GM18861 (cell line): ENCODE data around the gene ADAMTS17.

Experiments
- ATAC-seq: cut with Tn5 transposase; IDR thresholded peaks from one replicate; pipeline ENCODE4 v1.9.1; 2021; ENCODE audit not compliant: unreplicated experiment

The ADAMTS17 gene

DNA sequence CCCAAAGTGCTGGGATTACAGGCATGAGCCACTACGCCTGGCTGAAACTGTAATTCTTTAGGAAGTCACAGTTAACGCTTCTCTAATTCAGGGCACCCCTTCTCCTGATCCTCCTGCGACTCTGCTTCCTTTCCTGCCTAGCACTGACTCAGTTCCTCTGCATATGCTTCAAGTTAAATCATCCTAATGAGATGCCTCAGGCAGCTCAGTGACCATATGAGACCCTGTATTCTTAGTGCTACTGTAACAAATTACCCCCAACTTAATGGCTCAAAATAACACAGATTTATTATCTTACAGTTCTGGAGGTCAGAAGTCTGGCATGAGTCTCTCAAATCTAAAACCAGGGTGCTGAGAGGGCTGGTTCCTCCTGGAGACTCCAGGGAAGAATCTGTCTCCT lies 336.8 kb downstream of the ADAMTS17 start:
- ATAC-seq: no peak

DNA sequence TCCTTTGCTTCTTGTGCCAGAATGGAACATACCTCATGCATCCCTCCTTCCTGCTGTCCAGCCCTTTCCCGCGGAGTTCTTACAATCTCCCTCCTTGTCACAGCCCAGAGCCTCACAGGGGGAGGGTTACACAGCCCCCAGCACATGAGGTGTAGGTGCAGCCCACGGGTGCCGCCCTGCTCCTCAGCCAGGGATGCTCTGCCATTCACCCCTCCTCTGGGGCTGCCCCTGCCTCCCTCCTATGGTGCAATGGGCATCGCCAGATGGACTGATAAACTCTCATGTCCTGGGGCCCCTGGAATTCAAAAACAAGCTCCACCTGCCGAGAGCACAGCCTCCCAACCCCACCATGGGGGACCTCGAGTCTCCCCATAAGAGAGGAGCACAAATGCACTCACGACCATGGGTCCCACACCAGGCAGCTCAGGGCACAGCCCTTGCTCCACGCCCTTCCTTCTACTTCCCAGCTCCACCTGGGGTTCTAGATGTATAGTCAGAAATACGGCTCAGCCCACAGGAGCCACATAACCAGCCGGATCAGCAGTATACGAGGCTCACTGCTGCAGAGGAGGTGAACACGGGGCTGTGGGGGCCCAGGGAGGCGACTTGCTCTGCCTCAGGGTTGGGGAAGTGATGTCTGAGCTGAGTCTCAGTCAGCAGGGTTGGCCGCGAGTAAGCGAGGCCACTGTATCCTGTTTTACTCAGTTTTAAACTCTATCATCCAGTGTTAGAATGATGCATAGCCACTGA lies 338.8 kb downstream of the ADAMTS17 start:
- ATAC-seq: no peak

DNA sequence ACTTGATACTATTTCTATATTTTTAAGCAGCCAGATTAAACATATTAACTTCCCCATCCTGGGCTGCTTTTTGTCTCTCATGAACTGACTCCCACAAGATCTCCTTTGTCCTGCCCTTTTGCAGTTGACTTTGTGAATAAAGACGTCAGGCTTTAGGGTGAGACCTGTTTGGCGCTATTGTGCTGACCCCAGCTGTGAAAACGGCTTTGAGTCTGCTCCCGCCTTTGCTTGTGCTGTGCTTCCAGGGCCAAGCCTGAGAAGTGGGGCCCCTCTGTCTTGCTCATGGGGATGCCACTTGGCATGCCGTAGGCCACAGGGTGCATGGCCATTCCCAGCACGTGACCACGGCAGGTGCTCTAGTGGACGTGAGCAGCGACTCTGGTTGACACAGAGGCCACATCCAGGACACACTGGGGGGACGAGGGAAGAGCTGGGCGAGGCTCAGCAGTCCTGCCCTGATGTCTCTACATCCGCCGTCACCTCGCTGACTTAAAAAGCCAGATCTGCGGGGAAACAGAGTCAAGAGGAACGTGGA lies 339.6 kb downstream of the ADAMTS17 start:
- no peak for ATAC-seq

DNA sequence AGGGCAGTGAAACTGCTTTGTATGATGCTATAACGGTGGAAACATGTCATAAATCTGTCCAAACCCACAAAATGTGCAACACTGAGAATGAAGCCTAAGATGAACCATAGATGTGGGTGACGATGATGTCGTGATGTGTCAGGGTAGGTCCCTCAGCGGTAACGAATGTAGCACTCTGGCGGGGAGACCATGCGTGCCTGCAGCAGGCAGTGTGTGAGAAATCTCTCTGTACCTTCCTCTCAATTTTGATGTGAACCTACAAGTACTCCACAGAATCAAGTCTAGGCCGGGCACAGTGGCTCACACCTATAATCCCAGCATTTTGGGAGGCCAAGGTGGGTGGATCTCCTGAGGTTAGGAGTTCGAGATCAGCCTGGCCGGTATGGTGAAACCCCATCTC lies 340.4 kb downstream of the ADAMTS17 start:
- ATAC-seq: no peak

DNA sequence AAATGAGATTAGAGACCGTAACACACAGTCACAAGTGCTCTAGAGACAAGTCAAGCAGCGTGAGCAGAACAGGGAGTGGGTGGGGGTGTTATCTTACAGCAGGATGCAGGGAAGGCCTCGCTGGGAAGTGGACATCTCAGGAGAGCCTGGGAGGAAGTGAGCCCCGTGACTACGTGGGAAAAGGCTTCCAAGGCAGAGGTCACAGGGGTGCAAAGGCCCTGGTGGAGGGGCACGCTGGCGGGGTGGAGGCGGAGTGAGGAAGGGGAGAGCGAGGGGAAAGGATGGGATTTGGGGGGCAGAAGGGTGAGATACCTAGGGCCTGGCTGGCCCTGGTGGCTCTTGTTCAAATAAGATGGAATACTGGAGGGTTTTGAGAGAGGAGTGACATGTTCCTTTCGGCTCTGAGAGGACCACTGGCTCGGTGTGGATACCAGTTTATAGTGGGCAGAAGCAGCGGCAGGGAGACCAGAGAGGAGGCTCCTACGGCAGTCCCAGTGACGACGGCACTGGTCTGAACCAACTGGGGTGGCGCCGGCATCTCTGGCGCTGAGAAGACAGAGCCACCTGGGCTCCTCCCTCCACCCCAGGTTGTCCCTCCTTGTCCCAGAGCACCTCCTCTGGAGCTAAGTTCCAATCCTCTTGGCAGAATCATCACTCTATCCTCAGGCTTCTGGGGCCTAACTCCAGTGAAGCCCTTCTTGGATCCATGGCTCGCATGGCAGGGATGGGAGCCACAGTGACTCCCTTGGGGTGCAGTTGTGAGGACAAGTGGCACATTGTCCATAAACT lies 342.3 kb downstream of the ADAMTS17 start:
- ATAC-seq: no peak

DNA sequence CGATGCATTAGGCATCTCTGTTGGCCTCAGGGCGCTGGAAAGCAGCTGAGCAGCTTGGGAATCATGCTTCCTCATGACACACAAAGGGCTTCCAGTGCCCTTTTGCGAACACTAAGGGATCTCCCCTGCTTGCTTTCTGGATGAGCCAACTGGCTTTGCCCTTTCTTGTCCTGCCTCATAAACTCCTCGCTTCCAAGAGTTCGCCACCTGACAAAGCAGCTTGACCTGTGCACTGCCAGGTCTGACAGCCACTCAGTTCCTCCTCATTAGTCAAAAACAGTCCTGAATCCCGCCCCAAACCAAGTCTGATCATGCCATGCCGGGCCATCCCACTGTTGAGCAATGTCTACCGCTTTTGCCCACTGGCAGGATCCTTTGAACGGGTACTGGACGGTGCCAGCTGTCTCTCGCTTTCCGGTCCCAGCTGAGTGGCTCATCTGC lies 343.1 kb downstream of the ADAMTS17 start:
- ATAC-seq: no peak

DNA sequence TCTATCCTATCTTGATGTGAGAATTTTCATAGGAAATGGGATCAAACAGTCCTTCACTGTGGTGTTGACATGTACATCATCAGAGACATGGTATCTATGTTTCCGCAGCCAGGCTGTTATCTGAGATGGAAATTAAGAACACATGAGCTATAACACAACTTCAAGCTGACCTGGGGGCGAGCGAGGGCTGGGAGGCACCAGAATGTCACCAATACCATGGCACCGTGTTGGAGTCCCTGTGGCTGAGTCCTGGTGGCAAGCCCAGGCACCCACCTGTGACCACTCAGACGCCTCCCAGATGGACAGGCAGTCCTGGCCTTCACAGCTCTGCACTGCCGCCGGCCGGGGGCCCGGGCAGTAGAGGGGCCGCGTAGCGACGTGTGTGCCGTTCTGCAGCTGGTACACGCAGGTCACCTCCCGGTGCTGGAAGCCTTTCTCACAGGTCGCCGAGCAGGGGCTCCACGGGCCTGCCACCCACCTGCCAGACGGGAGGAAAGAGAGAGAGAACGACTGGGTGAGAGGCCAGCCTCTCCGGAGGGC lies 344.6 kb downstream of the ADAMTS17 start:
- ATAC-seq: no peak

DNA sequence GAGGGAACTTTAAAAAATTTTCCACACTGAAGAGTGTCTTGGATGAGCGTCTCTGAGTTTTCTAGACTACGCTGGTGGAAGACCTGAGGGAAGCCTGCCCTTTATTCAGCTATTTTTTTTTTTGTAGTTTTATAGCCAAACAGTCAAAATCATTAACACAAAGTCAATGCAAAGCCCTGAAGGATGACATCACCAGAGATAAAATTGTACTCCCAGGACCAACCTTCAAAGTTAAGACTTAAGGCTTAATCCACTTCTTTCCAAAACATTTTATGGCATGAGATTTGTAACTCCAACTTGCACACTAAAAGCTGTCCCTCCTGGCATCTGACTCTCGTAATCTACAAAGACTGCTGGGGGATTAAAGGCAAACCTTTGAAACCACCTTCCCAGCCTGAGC lies 345.1 kb downstream of the ADAMTS17 start:
- ATAC-seq: no peak

DNA sequence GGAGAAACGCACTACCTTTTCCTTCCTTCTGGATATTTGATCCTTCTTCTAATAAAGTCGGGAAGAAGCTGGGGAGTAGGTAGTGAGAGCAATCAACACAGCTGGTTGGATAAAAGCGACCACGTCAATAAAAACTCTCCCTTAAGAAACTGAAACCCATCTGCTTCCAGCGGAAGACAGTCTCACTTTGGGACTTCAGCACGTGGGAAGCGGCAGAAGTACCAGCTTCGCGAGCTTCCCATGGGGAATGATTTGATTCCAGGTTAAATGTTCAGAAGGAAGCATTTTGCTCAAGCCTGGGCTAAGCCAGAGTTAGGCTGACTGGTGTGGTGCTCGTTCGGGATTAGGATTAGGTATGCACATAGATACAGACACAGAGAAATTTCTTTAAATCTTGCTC lies 346.2 kb downstream of the ADAMTS17 start:
- ATAC-seq: no peak

DNA sequence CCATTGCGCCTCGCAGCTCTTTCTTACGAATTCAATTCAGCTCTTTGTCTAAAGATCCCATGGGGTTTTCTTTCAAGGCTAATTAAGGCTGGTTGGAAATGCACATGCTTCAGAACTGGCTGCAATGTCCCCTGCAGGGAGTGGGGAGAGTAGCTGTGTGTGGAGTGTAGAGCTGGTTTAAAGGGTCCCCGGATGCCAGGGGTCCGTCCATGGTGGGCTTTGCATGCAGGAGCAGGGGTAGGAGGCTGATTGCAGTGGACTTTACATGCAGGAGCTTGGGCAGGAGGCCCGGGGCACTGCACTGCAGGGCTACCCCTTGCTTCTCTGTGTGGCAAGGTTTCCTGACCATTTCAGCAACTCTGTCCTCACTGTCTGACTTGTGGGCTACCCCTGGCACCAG lies 346.9 kb downstream of the ADAMTS17 start:
- ATAC-seq: no peak

DNA sequence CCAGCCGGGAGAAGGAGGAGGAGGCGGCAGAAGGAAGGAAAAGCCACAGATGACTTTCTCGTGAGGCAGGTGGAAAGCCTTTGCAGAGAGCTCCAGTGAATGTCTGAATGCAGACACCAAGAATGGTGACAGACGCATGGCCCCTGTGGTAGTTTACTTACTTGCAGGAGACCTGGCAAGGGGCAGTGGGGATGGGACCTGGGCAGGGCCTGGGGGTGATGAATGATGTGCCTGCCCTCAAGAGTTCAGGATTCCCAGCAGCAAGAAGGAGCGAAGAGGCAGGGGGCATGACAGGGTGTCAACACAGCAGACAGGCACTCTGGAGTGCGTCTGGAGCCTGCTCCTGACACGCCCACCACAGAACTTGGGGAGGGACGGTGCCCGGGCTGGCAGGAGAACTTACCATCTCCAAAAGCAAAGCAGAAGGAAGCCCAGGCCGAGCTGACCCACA lies 348.1 kb downstream of the ADAMTS17 start:
- no peak for ATAC-seq

DNA sequence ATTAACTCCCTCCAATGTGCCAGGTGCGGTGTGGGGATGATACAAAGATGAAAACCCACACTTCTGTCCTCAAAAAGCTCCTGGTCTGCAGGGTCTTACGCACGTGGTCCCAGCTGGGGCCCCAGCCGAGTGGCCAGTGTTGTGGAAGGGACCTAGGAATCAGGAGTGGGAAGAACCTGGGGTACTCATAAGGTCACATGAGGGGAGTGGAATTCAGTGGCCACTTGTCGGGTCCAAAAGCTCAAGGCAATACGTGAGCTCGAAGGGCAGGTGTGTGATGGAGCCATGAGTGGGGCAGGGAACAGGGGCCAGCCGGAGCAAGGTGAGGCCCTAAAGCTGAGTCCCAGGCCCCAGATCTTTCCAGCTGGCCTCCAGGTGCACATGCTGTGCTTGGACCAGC lies 348.5 kb downstream of the ADAMTS17 start:
- no peak for ATAC-seq

DNA sequence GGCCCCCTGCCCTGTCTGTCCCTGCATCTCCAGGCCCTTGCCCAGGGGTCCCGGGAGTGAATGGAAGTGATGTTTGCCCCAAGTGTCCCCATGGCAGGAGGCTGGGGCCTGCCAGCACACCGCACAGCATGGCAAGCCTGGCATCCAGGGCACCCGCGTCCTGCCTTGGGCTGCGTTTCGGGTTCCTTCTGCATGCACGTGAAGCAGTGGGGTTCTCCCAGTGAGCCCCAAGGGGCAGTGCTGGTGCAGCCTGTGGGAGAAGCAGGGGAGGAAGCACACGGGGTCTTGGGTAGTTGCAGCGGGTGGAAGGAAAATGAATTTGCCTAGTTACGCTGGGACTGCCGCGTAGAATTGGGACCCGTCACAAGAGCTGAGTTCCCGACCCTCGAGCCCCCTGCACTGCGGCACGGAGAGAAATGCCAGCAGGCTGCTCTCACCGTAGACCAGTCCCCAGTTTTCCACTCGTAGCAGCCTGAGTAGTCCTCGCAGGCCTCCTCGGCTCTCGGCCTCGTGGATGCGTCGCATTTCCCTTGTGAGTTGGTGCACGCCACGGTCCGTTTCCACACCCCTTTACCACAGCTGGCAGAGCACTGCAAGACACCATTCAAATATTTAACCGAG lies 349.1 kb downstream of the ADAMTS17 start:
- no peak for ATAC-seq

DNA sequence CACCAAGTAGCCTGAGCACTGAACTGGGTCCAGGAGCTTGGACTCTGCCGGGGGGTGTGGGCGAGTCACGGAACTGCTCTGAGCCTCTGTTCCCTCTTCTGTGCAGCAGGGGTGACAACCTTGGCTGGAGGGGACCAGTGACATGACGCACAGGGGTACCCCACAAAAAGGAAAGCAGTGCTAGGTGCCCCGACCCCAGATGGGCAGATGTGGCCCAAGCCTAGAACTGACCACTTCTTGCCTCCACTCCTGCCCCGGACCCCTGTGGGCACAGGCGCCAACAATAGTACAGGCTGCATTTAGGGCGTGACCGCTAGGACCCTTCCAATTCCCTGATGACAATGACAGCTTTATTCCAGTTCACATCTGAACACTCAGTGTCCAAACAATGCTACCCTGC lies 352.7 kb downstream of the ADAMTS17 start:
- ATAC-seq: no peak

DNA sequence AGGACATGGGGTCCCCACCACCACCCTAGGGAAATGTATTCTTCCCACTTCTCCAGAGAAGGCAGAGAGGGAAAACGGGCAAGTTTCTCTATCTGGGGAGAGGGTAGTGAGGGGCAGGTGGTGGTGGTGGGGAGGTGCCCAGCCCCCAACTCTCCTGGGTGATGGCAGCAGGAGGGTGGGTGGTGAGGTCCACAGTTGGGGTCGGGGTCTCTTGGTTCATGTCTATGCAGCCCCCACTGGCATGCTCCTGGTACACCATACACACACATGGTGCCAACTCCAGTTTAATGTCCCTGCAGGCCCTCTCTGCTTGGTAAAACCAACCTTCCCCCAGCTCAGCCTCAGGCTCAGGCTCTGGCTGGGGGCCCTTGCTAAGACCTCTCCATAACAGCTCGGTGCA lies 354.1 kb downstream of the ADAMTS17 start:
- no peak for ATAC-seq

DNA sequence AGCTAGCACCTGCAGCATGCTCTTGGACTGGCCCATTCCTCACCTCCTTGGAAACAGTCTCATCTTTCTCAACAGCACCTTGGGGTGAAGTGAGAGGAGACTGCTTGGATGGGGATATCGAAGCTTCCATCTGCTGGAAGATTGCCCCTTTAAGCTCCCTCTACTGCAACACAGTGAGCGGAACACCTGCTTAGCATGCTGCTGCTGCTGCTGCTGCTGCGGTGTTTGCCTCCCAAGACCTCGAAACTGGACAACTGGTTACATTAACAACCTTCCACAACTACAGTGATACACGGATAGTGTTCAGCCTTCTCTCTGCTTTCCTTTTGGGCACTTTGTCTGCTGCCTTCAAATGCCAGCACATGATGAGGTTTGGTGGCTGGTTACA lies 354.7 kb downstream of the ADAMTS17 start:
- no peak for ATAC-seq

DNA sequence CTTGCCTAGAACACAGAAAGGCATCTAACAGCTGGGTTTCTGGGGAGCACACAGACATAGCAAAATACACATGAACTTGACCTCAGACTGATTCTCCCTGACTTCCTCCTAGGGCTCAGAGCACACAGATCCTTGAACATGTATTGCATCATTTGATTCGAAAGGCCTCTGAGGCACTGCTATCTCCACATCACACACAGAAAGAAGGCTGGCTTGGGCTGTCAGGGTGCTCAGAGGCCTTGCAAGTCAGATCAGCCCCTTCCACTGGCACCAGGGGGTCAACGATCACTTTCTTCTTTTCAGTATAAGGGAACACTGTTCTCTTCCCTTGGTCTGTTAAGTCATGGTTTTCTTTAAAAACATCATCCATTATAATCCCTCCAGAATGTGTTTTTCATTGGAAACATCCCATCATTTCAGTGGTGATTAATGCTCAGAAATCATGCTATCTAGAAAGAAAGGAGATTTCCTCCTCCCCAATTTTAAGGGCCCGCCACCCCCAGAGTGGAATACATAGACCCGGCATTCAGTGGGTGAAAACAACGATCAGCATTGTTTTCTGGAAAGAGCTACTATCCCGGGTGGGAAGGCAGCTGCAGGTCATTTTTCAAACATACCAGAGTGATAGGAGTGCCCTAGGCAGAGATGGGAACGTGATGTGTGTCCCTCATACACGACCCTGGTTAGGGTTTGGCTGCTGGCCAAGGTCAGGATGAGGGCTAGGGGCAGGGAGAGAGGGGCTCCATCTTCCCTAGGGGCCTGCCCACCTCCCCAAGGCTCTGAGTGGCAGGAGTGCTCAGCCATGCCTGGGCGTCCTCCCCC lies 355.3 kb downstream of the ADAMTS17 start:
- no peak for ATAC-seq

DNA sequence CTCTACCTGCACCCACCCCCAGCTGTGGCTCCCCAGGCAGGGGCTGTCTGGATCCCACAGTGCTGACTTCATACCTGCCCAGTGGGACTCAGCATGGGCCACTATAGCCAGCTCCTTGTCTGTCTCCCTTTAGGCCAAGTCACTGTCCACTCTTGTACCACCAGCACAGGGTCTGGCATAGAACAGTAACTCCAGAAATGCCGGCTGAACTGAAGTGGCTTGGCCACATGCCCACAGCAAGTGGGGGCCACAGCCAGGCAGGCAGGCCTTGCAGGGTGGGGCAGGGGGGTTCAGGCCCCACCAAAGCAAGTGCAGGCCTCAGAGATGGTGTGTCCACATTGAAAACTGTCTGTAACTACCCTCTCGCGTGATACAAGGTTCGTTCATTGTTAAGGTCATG lies 355.9 kb downstream of the ADAMTS17 start:
- ATAC-seq: no peak

DNA sequence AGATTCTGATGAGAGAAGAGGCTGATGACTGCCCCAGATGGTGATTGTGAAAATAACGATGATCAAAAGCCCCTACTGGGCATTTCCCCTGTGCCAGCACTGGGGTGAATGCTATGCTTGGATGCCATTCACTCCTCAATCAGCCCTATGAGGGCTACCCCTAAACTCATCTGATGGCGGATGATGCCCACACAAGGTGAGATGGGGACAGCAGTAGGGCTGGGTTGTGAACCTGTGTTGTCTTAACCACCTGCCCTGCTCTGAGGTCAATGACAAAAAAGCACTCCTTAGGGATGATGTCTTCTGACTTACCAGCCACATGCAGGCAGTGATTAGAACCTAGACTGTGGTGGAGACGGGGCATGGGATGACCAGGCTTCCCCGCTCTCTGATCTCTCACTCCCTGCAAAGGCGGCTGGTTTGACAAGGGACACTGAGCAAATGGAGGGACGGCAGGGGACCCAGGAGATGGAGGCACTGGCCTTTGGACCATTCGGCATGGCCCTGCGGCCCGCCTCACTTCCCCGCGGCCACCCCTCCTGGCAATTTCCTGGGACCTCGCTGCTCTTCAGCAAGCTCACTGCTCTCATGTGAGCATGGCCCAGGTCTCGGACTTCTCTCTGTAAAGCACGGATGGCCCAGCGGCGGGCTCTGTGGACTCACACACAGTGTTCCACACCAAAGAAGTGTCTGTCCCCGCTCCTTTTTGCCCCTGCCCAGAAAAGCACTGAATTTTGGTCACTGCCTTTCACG lies 357.1 kb downstream of the ADAMTS17 start:
- ATAC-seq: no peak

DNA sequence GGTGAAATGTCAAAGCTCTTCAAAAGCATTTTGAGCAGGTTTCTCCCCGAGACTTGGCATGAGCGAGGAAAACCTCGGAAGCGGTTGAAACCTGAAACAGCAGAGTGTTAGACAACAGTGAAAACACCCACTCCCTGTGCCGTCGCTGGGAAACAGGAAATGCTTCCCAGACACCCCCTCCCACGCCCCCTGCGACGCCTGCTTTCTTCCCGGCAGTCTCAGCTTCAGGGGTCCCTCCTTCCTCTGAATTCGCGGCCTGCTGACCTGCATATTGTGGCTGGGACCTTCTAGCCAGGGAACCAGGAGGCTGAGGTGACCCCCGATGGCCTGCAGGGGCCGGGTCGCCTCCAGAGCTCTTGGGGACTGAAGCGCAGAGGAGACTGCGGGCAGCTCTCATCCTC lies 357.9 kb downstream of the ADAMTS17 start:
- ATAC-seq: no peak
